Subcutaneous abdominal adipose tissue (tissue), 5 donors: ENCODE results near the gene NKX6-2.

Experiments used
- H3K27ac ChIP-seq: one replicate; pipeline ENCODE4 v1.7.0; 2013; ENCODE audit warnings: low read depth, mild to moderate bottlenecking, inconsistent platforms, low read length, moderate library complexity
- H3K27me3 ChIP-seq, 5 donors: one replicate each; pipeline ENCODE4 v1.7.0; 2013; ENCODE audit warnings: low read length in 5 of 5, inconsistent platforms in 1 of 5; ENCODE audit not compliant: control insufficient read depth in 5 of 5, insufficient read depth in 4 of 5
- H3K36me3 ChIP-seq, 5 donors: one replicate each; pipeline ENCODE4 v1.7.0; 2013; ENCODE audit warnings: low read length in 5 of 5; ENCODE audit not compliant: control insufficient read depth in 5 of 5, insufficient read depth in 5 of 5
- H3K4me1 ChIP-seq, 5 donors: one replicate each; pipeline ENCODE4 v1.7.0; 2013; ENCODE audit warnings: low read length in 5 of 5, mild to moderate bottlenecking in 3 of 5, moderate library complexity in 1 of 5; ENCODE audit not compliant: control insufficient read depth in 5 of 5, insufficient read depth in 5 of 5
- H3K4me3 ChIP-seq, 5 donors: one replicate each; pipeline ENCODE4 v1.7.0; 2013; ENCODE audit warnings: low read length in 5 of 5, low read depth in 1 of 5
- H3K9ac ChIP-seq, 5 donors: one replicate each; pipeline ENCODE4 v1.7.0; 2013; ENCODE audit warnings: low read length in 5 of 5, mild to moderate bottlenecking in 4 of 5, moderate library complexity in 3 of 5
- H3K9me3 ChIP-seq, 5 donors: one replicate each; pipeline ENCODE4 v1.7.0; 2013; ENCODE audit warnings: low read length in 5 of 5; ENCODE audit not compliant: control insufficient read depth in 5 of 5
- donor health status: healthy.
- donor health status: healthy.
- donor health status: healthy.
- donor health status: healthy.
- donor health status: healthy.

The NKX6-2 gene

GRCh38 chr10:132742167-132742836, 43.6 kb downstream of the NKX6-2 start:
- no peaks in the 10 kb centered on the region for H3K27me3 ChIP-seq
- H3K36me3 ChIP-seq, result peaks cover 0 to 26% (median 9%) of the 10 kb centered on the region in 5 donors
- no peak overlapping the region for H3K27ac ChIP-seq
- H3K9me3 ChIP-seq, result no peaks in the 10 kb centered on the region
- peaks cover 0 to 6% (median 0%) of the 10 kb centered on the region in 5 donors for H3K4me1 ChIP-seq
- H3K9ac ChIP-seq, result no peak overlapping the region
- H3K4me3 ChIP-seq, result no peak overlapping the region

- H3K27ac ChIP-seq, result no peak overlapping the region
- no peaks in the 10 kb centered on the region for H3K9me3 ChIP-seq
- H3K27me3 ChIP-seq, result no peaks in the 10 kb centered on the region
- H3K9ac ChIP-seq, result no peak overlapping the region
- peaks cover 0 to 40% (median 18%) of the 10 kb centered on the region in 5 donors for H3K36me3 ChIP-seq
- H3K4me3 ChIP-seq, result no peak overlapping the region
- H3K4me1 ChIP-seq, result no peaks in the 10 kb centered on the region
Observed at GRCh38 chr10:132740588-132740987, 45.4 kb downstream of the NKX6-2 start.

- Histone ChIP-seq H3K9ac (no peak overlapping the region), H3K4me1 (no peaks in the 10 kb centered on the region), H3K36me3 (peaks cover 0 to 44% (median 21%) of the 10 kb centered on the region in 5 donors)
Observed at GRCh38 chr10:132739225-132739613, 46.7 kb downstream of the NKX6-2 start.

GRCh38 chr10:132738454-132739224, 47.3 kb downstream of the NKX6-2 start:
- peaks cover 0 to 50% (median 27%) of the 10 kb centered on the region in 5 donors for H3K36me3 ChIP-seq
- H3K9ac ChIP-seq, result no peak overlapping the region

More at GRCh38 chr10:132739225-132739613, 46.7 kb downstream of the NKX6-2 start:
- Histone ChIP-seq H3K4me3 (no peak overlapping the region), H3K27me3 (no peaks in the 10 kb centered on the region), H3K27ac (no peak overlapping the region), H3K9me3 (no peaks in the 10 kb centered on the region)

GRCh38 chr10:132737390-132738048, 48.4 kb downstream of the NKX6-2 start:
- no peaks in the 10 kb centered on the region for H3K27me3 ChIP-seq
- no peak overlapping the region for H3K9ac ChIP-seq
- H3K36me3 ChIP-seq, result peaks cover 0 to 57% (median 33%) of the 10 kb centered on the region in 5 donors
- no peaks in the 10 kb centered on the region for H3K4me1 ChIP-seq
- H3K9me3 ChIP-seq, result no peaks in the 10 kb centered on the region
- H3K4me3 ChIP-seq, result no peak overlapping the region
- H3K27ac ChIP-seq, result no peak overlapping the region

More at GRCh38 chr10:132738454-132739224, 47.3 kb downstream of the NKX6-2 start:
- Histone ChIP-seq H3K9me3 (no peaks in the 10 kb centered on the region), H3K27ac (no peak overlapping the region), H3K4me1 (no peaks in the 10 kb centered on the region), H3K4me3 (no peak overlapping the region), H3K27me3 (no peaks in the 10 kb centered on the region)

GRCh38 chr10:132735923-132736391, 50.0 kb downstream of the NKX6-2 start:
- Histone ChIP-seq H3K9ac (no peak overlapping the region), H3K27ac (no peak overlapping the region), H3K9me3 (no peaks in the 10 kb centered on the region), H3K4me1 (no peaks in the 10 kb centered on the region), H3K4me3 (no peak overlapping the region), H3K36me3 (peaks cover 0 to 57% (median 28%) of the 10 kb centered on the region in 5 donors), H3K27me3 (no peaks in the 10 kb centered on the region)

- Histone ChIP-seq H3K27me3 (no peaks in the 10 kb centered on the region), H3K9ac (no peak overlapping the region), H3K4me1 (no peaks in the 10 kb centered on the region), H3K27ac (no peak overlapping the region), H3K9me3 (no peaks in the 10 kb centered on the region), H3K4me3 (no peak overlapping the region), H3K36me3 (peaks cover 0 to 62% (median 32%) of the 10 kb centered on the region in 5 donors)
Observed at GRCh38 chr10:132735341-132735775, 50.6 kb downstream of the NKX6-2 start.

GRCh38 chr10:132733926-132734325, 52.0 kb downstream of the NKX6-2 start:
- no peak overlapping the region for H3K27ac ChIP-seq
- no peak overlapping the region for H3K4me3 ChIP-seq
- H3K9me3 ChIP-seq, result no peaks in the 10 kb centered on the region
- no peaks in the 10 kb centered on the region for H3K4me1 ChIP-seq
- no peak overlapping the region for H3K9ac ChIP-seq
- H3K36me3 ChIP-seq, result peaks cover 0 to 66% (median 33%) of the 10 kb centered on the region in 5 donors
- H3K27me3 ChIP-seq, result no peaks in the 10 kb centered on the region
